ENCODE results near the gene NTRK2.
"Not testable (repeated sequence)": the region's sequence is repeated elsewhere in the genome, so short reads cannot be mapped to it uniquely, and the experiment has no call there.

Gene NTRK2

DNA sequence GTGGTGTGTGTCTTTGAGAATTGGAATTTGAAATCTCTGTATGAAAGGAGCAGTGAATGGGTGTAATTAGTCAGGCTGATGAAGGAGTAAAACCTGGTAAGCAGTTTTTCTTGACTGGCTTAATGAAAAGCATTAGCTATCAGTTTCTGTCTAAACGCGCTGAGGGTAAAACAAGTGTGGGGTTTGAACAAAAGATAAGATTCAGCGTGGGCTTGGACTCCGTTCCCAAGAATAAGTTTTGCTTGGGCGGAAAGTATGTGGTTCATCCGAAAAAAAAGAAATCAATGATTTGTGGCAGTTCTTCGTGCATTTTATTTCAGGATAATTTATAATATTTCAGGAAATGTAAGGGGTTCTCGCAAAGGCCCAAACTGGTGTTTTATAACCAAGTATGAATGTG is 217.3 kb downstream of the NTRK2 start:
- DNase-seq (ENCODE audit: low read depth, low spot score), result no peak

DNA sequence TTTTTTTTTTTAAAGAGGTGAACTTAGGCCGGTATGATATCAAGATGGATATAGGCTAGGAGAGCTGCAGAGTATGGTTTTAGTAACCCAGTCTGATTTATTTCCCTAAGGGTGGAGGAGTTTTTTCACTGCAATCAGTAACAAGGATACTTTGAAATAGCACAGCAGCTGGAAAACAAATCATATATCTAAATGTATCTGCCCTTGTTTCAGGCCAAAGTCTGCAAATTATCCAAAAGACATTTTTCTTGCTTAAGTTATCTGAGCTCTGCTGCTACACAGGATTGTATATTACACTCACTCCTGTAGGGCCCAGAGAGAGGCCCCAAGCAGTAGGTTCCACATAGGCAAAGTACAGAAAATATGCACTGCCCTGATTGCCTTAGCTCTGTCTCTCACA is 222.4 kb downstream of the NTRK2 start:
- DNase-seq (ENCODE audit: low read depth, low spot score), result no peak

DNA sequence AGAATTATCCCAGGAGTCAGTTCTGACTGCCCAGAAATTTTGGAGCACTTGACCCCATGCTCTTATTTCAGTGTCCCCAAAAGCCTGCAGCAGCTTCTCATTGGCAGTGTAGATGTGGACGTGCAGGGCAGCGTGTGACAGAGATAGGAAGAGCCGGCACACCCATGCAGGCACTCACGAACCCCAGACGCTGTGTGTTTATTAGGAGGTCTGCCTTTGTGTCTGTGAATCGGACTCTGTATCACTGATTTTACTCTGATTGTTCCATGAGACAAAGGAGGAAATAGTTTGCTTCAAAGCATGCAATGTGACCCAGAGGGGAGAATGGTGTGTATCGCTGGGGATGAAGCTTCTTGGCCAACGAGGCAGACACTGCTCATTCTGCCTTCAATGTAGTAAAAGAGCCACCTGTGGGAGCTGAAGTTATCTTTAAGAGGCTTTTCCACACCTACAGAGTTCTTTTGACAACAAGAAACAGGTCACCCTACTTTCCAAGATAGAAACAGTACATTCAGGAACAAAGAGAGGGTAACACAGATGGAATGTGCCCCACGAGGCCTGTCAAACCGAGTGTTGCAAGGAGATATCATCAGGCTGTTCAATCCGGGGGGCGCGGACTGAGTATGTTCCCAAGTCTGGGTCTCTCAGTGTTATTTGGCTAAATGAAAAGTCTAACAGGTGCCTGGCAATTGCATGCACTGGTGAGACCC is 224.0 kb downstream of the NTRK2 start:
- DNase-seq (ENCODE audit: low read depth, low spot score), result no peak

DNA sequence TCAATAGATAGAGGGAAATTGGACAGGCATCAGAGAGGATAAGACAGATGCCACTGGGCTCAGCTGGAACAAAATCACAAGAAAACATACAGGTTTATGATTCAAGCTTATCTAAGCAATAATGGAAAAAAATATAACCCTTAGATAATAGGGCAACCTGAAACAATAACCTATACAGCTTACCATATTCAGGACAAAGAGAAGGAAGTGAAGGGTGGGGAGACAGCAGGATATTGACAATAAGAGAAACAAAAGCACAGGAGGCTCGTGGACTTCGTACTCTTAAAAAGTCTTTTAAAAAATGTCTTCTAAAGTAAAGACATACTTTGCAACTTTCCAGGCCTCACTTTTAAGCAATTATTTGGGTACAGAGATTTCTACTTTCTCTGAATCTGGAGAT is 225.3 kb downstream of the NTRK2 start:
- no peak for DNase-seq (ENCODE audit: low read depth, low spot score)

DNA sequence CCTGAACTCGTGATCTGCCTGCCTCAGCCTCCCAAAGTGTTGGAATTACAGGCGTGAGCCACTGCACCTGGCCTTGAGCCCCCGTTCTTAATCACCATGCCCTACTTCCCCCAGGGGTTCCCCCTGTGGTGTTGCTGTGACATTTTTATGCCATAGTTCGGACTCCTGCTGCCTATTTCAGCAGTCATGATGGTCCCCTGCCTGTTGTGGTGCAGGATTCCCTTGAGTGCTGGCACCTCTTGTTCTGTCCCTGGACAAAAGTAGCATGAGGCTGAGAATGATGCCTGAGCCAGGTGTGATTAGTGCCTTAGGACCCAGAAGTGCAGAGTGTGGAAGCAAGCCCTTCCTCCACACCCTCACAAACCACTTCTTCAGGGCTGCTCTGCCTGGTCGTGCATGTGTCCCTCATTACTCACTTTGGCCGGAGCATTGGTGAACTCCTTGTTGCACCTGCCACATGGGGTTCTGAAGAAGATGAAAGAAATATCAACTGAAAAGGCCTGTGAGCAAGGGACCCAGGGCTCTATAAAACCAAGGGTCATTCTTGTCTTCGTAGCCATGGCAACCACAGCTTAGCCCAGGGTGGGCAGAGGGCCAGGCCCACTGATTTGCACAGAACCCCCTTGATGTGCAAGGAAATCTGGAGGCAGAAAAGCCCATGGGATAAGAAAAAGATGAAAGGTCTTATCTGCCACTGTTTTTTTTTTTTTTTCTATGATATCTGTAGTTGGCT is 228.0 kb downstream of the NTRK2 start:
- no peak for DNase-seq (ENCODE audit: low read depth, low spot score)

DNA sequence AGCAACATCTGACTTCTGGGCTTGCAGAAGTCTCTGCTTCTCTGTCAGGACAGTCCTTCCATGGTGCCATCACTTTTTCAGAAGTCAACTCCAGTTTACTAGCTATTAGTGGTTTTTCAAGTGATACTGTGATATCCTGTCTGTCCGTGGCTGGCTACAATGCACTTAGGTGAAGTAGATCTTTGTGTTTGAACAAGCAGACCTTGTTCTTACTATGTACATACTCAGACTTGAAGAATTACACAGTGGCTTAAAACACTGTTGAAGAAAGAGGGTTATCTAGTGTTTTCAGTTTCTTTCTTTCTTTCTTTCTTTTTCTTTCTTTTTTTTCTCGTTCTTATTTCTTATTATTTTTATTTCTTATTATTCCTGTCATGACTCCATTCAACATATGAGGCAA is 228.7 kb downstream of the NTRK2 start:
- no peak for DNase-seq (ENCODE audit: low read depth, low spot score)

DNA sequence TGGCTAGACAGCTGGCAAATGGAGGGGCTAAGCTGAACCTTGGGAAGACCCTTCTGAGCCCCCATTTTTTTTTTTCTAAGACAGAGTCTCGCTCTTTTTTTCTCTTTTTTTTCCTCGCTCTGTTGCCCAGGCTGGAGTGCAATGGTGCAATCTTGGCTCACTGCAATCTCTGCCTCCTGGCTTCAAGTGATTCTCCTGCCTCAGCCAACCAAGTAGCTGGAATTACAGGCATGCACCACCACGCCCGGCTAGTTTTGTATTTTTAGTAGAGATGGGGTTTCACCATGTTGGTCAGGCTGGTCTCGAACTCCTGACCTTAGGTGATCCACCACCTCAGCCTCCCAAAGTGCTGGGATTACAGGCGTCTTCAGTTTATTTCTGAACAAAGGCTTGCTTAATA is 229.1 kb downstream of the NTRK2 start:
- DNase-seq (ENCODE audit: low read depth, low spot score), result not testable (repeated sequence)

DNA sequence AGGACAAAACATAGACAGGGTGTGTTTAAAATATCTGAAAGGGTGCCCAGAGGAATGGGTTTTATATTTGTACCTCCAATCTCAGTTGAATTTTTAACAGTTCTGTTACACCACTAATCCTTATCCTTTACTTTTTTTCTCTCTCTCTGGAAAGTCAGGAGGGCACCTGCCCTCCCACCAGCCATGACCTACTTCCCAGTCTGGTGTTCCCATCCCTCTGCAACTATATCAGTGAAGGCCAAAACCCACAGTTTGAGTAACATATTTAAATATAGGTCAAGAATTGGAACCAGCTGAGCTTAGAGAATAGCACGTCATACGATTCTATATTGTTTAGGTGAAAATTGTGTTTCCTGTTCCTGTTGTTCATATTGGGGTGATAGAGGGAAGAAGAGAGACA is 229.8 kb downstream of the NTRK2 start:
- no peak for DNase-seq (ENCODE audit: low read depth, low spot score)

DNA sequence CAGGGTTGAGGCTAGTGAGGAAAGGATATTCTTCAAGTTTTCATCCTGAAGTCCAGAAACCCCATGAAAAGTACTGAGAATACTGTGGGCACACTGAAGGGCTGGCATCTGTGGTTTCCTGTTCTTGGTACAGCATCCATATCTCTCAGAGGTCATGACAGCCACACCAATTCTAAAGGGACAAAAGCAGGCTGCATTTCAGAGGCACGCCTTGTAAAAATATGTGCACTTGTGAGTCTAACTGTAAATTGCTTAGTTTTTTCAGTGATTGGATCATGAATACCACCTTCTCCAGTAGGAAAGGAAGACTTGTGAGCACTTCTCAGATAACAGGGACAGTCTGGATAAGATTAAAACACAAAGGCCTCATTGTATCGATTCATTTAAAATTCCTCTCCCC is 230.9 kb downstream of the NTRK2 start:
- no peak for DNase-seq (ENCODE audit: low read depth, low spot score)

DNA sequence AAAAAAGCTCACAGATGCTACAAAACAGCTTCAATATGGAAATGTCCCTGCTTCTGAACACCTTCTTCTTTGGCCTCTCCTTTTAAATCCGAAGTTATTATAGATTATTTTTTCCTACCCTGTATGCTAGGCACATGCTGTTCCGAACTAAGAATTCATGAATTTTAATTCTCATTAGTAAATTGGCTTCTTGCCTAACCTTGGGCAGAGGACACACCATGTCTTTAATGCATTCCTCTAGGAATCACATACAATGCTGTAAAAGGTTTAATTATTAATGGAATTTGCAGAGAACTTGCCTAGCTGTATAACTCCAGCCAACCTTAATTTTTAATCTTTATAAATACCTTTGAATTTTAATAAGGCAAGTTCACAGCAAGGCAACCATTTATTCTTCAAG is 234.4 kb downstream of the NTRK2 start:
- DNase-seq (ENCODE audit: low read depth, low spot score), result no peak

DNA sequence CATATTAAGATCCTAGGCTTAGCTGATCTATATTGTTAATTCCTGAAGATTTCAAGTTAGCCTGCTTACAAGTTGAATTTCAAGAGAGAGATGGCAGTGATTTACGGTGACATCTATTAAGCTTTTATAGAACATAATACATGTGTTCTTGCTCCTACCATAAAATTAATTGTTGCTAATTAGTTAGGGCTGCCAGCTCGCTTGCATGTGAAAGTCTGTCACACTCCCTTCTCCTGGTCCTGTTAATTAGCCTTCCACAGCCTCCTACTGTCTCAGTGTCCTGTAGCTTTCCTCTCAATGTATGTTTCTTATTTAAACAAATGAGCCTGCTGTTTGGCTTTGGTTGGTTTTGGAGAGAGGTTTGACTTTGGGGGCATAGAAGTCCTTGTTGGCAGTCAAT is 247.2 kb downstream of the NTRK2 start:
- DNase-seq (ENCODE audit: low read depth, low spot score), result no peak

DNA sequence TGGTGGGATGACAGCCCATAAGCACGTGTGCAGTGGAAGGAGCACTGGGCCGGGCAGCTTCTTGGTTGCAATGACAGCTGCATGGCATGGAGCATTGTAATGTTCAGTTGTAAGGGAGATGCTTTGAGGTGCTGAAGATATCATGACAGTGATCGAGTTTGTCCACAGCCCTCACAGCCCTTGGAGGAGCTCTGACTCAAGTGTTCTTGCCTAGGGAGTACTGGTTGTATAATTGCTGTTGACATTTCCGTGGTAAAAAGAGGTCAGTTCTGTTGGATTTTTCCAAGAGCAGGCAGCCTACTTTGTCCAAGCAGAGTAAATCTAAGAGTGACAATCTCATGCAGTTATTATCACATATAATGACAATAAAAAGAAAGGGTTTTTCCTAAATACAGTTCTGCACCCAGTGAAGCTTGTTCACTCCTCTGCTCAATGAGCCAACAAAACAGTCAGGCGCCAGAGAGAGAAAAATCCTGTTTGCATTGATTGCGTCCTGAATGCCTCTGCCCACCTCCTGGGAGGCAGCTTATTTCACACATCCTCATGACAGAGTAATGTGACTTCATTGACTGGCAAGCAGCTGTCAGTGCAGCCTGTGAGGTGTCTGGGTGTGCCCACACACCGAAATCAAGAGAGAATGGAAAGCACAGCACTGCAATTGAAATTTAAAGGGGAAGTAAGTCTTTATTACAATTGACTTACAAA is 248.0 kb downstream of the NTRK2 start:
- no peak for DNase-seq (ENCODE audit: low read depth, low spot score)

DNA sequence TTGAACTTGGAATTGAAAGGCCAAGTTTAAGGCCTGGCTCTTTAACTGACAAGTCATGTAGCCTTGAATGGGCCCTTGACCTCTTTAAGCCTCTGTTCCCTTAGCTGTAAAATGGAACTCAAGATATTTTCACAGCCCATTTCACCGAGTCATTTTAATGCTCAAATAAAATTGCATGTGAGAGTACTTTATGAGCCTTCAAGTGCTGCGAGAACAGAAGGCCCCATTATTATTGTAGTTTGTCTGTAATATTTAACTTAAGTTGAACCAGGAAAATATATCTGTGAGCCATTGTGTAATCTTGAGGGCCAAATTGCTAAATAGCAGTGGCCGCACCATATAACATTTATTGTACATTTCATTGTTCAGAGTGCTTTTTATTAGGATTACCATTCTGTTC is 249.9 kb downstream of the NTRK2 start:
- no peak for DNase-seq (ENCODE audit: low read depth, low spot score)

DNA sequence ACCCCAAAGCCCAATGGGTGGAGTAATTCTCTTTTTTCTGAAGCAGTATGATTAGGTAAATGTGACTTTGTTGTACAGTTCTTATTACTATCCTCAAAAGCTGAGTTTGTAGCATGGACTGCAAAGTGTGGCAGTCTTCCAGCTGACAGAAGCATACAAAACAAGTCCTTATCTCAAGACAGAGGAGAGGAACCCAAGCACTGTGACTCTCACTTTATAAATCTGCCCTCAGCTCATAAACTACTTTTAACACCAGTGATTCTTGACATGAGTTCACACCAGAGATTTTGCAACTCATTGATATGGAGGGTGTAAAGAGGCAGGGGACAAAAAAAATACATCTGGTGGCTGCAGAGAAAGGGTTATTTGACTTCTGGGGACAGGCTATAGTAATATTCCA is 251.6 kb downstream of the NTRK2 start:
- no peak for DNase-seq (ENCODE audit: low read depth, low spot score)

DNA sequence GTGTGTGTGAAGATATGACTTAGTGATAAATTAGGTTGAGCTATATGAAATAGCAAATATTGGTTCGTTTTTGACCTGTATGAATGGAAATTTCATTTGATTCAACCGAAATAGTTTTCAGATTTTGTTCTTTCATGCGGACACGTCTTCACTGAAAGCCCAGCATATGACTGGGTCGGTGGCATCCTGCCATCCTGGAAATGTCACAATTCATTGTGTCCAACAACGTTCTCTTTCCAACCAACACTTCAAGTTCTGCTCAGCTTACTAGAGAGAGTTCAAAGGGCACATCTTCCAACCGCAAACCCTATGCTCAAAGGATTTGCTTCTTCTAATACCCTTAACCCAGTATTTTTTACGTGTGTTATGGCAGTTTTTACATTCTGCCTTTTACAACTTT is 252.5 kb downstream of the NTRK2 start:
- DNase-seq (ENCODE audit: low read depth, low spot score), result no peak

DNA sequence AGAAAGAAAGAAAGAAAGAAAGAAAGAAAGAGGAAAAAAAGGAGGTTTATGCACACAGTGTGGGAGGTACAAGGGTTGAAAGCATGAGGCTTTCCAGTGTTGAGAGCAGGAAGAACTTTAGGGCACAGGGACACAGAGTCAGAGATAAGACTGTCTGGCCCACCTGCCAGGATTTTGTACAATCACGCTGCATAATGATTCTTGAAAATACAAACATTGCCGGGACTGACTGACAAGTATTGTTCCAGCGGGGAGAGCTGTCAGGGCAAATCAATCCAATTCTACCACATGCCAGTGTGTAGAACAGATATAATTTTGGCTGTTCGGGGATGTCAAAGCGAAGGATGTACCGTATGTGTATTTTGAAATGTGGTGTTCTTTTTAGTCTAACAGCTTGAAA is 254.7 kb downstream of the NTRK2 start:
- no peak for DNase-seq (ENCODE audit: low read depth, low spot score)

DNA sequence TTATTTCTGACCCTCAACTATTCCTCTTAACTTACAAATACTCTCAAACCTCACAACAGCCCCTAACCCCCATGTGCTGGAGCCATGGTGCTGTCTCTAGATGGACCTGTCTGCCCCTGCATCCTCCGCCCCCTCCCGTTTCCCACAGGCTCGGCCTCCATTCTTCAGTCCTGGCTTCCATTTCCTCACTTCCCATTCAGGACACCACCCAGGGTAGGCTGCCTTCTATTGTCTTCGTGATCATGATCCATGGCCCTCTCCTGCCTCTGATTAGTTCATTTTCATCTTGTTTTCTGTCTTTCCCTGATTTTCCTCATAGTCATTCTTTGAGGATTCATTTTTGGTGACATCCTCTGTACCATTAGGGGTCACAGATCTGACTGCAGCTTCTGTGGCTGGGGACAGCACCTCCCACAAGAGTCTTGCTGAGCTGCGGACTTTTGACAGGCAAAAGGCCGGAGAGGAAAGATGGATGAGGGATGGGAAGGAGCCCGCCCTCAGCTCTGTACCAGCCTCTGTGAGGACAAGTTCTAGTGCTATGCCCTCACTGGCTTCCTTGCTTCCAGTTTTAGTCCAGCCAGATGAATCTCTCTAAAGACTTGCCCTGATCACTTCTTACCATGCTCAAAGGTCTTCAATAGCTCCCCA is 255.8 kb downstream of the NTRK2 start:
- DNase-seq (ENCODE audit: low read depth, low spot score), result no peak

DNA sequence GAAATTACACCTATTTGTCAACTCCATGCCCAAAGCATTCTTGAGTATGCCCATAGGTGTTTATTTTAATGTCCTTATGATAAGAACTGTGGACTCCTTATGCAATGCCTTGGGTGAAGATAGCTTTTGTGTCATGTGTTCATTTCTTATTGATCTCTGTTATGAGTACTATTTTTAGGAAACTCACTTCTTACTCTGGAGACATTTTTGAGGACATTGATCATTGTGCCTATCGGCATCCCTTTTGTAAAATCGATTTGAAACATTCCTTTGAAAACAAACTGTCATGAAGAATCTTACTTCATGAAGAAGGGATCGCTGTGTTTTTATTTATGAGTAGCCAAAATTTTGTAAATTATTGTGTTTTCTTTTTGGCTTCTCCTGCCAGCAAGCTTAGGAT is 257.3 kb downstream of the NTRK2 start:
- no peak for DNase-seq (ENCODE audit: low read depth, low spot score)

DNA sequence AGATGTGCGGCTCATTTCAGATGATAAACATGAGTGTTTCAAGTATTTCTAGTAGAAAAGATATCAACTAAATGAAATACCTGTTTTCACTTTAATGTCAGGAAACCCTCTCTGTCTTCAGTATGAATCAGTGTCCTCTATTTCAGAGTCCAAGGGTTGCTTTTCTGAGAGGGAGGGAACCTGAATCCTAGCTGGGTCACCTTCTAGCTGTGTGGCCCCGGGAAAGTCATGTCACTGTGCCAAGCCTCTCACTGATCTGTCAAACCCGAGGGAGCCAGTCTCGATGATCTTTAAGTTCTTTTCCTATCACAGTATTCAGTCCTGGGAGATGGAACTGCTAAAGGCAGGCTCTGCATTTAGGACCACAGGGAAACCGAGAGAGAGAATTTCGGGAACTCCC is 258.9 kb downstream of the NTRK2 start:
- no peak for DNase-seq (ENCODE audit: low read depth, low spot score)

DNA sequence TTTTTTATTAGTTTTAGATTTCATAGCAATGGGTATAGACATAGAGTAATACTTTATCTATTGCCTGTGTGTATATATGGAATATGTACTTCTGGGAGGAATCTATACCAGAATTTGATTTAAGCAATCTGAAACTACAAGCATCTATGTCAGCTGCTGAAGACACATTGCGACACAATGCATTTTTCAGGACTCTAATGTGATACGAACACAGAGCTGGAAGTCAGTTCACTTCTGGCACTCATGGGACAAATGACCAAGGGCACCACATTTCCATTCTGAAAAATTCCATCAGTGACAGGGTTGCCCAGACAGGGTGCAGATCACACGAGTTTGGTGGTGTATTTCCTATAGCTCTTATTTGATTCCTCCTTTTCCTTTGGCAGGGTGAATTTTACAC is 259.5 kb downstream of the NTRK2 start:
- no peak for DNase-seq (ENCODE audit: low read depth, low spot score)

DNA sequence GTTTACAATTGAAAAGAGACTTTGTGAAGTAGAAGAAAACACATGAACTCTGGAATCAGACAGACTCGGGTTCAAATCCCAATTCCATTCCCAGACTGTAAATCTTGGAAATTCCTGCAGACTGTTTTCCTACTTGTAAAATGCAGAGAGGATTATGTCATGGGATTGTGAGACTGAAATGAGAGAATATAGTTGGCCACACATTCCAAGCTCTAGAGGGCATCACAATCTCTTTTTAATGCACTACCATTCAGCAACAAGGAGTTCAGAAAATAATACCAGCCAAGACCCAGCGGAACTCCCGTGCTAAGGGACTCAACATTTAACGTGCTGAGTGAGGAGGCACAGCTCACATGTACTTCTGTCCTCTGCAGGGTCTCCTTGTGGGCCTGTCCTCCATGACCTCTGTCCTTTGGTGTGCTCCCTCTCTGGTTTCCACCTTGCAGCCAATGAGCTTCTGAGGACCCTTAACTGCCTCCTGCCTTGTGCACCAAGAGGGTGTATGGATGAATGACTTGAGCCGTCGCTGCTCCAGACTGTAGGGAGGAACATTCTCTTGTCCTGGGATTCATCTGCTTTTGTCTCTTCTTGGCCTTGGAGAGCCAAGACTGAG is 263.5 kb downstream of the NTRK2 start:
- no peak for DNase-seq (ENCODE audit: low read depth, low spot score)

DNA sequence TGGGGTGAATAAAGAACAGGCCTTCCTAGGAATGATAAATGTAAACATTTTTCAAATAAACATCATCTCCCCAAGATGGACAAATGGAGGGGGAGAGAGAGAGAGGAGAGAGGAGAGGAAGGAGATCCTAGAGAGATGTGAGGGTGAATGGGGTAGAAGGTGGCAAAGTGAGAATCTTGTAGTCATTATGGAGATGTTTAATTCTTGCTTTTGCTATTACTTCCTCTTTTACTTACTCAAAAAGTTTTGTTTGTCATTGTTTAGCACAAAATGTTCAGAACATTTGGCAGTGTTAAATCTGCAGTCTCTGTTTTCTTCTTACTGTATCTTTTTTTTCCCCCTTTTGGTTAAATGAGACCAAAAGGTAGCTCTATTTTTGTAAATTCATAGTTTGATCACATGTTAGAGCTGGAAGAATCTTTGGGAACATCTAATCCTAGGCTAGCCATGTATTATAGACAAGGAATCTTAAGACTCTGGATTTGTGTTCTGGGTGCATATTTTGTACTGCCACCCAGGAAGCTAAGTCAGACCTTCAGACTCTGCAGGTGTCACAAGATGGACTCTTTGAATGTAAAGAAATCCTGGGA is 266.1 kb downstream of the NTRK2 start:
- DNase-seq (ENCODE audit: low read depth, low spot score), result no peak

Data from activated naive CD8-positive, alpha-beta T cell treated with anti-CD3 and anti-CD28 coated beads, Interleukin-2, amount 50 U/mL, for 16 hours (primary cell).